C4-2B (cell line): ENCODE measurements around the gene SLC39A5.

Experiments used
- H3K27ac ChIP-seq: fragments of 450-650 bp; 2 replicates; pipeline ENCODE4 v1.5.1; 2017
- CTCF ChIP-seq: fragments of 450-650 bp; conservative IDR thresholded peaks from 2 replicates; pipeline ENCODE4 v1.5.1; 2017; ENCODE audit warnings: mild to moderate bottlenecking
- ZFX ChIP-seq: fragments of 450-650 bp; IDR thresholded peaks from 2 replicates; pipeline ENCODE4 v1.6.1; 2017

SLC39A5 gene

GRCh38 chr12:56236985-56237384 is 7.1 kb downstream of the SLC39A5 start:
- no peak for TF ChIP-seq ZFX
- TF ChIP-seq CTCF, result no peak
- H3K27ac ChIP-seq, result no peak overlapping the region

GRCh38 chr12:56237552-56237951 is 7.7 kb downstream of the SLC39A5 start:
- TF ChIP-seq ZFX (no peak), CTCF (no peak)
- no peak overlapping the region for H3K27ac ChIP-seq

DNA sequence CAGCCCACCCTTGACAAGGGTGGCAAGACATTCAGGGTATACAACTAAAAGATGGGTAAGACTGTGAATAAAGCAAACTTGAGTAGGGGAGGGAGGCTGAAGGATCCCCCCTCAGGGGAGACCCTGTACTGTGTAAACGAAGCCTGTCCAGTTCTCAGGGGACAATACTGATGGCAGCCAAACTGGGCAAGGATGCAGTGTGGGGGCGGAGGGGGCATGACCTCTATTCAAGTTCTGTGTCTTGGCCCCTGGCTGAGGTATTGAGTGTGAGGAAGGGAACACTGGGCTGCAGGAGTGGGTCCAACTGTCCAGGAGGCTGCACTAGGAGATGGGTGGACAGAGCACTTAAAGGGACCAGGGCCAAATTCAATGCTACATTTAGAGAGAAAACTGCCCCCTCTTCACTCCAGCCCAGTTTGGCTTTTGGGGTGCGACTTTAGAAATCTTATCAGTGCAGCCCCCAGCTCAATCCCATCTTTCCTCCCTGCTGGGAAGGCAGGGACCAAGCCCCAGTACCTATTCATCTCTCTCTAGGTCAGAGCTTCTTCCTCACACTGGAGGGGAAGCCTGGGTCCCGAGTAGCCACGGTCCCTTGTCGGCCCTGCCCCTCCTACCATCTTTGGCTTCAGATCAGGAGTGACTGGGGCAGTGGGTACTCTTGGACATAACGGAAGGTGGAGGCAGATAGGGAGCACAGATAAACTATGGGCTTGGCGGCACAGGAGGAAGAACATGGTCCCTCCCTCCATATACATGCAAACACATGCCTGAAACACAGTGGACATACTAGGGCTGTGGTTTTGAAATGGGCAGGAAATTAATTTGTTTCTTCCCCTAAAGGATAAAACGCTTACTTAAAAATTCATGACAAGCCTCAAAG is 11.8 kb downstream of the SLC39A5 start:
- TF ChIP-seq CTCF (no peak), ZFX (no peak)
- no peak overlapping the region for H3K27ac ChIP-seq

DNA sequence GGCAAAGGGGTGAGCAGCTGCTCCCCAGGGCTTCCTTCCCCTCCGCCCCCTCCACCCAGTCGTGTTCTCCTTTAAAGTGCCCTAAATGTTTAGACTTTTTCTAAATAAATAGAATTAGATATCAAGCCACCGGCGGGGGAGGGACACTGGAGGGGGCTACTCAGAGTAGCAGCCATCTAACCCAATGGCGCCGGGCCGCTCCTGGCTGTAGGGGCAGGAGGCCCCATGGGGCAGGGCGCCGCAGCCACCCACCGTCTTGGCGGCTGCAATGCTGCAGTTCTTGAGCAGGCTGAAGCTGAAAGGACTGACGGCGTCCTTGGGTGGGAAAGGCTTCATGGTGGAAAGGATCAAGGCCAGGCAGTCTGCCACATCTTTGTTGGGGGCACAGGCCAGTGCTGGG is 13.1 kb downstream of the SLC39A5 start:
- H3K27ac ChIP-seq, result no peak overlapping the region
- TF ChIP-seq CTCF (no peak), ZFX (no peak)

DNA sequence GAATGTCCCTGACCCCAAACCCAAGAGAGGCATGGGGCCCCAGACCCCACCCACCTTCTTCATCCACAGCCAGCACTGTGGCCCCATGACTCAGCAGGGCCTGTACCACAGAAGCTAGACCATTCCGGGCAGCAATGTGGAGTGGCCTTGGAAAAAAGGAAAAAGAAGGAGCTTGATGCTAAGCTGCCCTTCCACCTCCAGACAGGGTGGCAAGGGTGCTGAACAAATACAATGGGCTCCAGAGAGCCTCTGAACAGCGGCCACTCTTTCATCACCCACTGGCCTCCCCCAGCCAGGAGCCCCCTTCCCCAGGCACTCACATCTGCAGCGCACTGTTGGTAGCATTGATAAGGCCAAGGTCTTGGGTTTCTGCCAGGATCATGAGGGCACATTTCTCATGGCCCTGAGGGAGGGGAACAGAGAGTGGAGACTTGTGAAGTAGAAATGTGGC is 13.9 kb downstream of the SLC39A5 start:
- no peak for TF ChIP-seq CTCF
- no peak for TF ChIP-seq ZFX
- no peak overlapping the region for H3K27ac ChIP-seq

- no peak overlapping the region for H3K27ac ChIP-seq
- TF ChIP-seq ZFX, result no peak
- no peak for TF ChIP-seq CTCF
Measured at GRCh38 chr12:56244494-56244893, 14.6 kb downstream of the SLC39A5 start.

DNA sequence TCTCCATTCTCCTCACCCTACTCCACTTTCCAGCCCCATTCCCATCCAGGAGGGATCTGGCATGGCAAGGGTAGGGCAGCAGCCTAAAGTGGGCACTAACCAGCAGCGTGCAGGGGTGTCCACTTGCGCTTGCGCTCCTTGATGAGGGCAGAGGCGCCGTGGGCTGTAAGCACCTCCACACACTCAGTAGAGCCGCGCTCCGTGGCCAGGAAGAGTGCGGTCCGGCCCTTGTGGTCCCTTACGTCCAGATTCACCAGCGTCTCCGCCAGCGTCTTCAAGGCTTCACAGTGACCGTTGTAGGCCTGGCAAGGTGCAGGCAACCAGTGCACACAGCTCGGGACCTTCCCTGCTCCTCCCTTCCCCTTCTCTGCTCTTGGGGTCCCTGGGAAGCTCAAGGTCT is 18.1 kb downstream of the SLC39A5 start:
- no peak overlapping the region for H3K27ac ChIP-seq
- TF ChIP-seq ZFX (no peak), CTCF (no peak)
